Transverse colon (tissue), 4 donors: ENCODE results near the gene UNC5A. TPM values are rescaled to one million over a fixed set of nuclear protein-coding genes. Genes with fewer than 3 reads are reported as not detected.

Experiments used
- DNase-seq: peaks from one replicate; pipeline ENCODE4 v3.0.0-alpha.2; 2019
- H3K27ac ChIP-seq, 4 donors: fragments of 200-600 bp; sonication (generic); 2 replicates each; pipeline ENCODE4 v1.5.1; 2016 to 2018; ENCODE audit warnings: inconsistent platforms in 4 of 4
- H3K27me3 ChIP-seq: fragments of 200-600 bp; sonication (generic); 2 replicates; pipeline ENCODE4 v1.5.1; 2017; ENCODE audit warnings: inconsistent platforms
- H3K36me3 ChIP-seq, 4 donors: fragments of 200-600 bp; sonication (generic); 2 replicates each; pipeline ENCODE4 v1.5.1; 2017 to 2019; ENCODE audit warnings: inconsistent platforms in 4 of 4
- H3K4me1 ChIP-seq, 4 donors: fragments of 200-600 bp; sonication (generic); 2 replicates each; pipeline ENCODE4 v1.5.1; 2017 to 2020; ENCODE audit warnings: inconsistent platforms in 4 of 4
- H3K4me3 ChIP-seq, 4 donors: fragments of 200-600 bp; sonication (generic); 1 replicate in 1 of 4; 2 replicates in 3 of 4; pipeline versions ENCODE4 v1.5.1 to v1.6.1; 2017 to 2019; ENCODE audit warnings: inconsistent platforms in 4 of 4
- H3K9me3 ChIP-seq, 2 donors: fragments of 200-600 bp; sonication (generic); 2 replicates each; pipeline ENCODE4 v1.5.1; 2017 to 2019; ENCODE audit warnings: inconsistent platforms in 2 of 2
- CTCF ChIP-seq, 5 experiments: fragments of 200-600 bp in 3 of 5; fragments of 450-650 bp in 2 of 5; sonication (generic) in 3 of 5; IDR thresholded peaks; 1 replicate in 2 of 5; 2 replicates in 3 of 5; pipeline ENCODE4 v1.5.1; 2016 to 2017; ENCODE audit warnings: antibody characterized with exemption in 5 of 5, inconsistent platforms in 3 of 5, mild to moderate bottlenecking in 2 of 5, moderate library complexity in 1 of 5
- EP300 ChIP-seq: sonication (generic); formaldehyde crosslinking; IDR thresholded peaks from one replicate; pipeline ENCODE4 v1.6.1; 2017; ENCODE audit warnings: antibody characterized with exemption, low read depth
- POLR2A ChIP-seq: fragments of 450-650 bp; IDR thresholded peaks from one replicate; pipeline ENCODE4 v1.6.1; 2016; ENCODE audit warnings: antibody characterized with exemption, mild to moderate bottlenecking, moderate library complexity
- POLR2AphosphoS5 ChIP-seq, 3 donors: sonication (generic); formaldehyde crosslinking; IDR thresholded peaks; one replicate each; pipeline ENCODE4 v1.6.1; 2016; ENCODE audit warnings: antibody characterized with exemption in 3 of 3
- WGBS, 2 donors: methylation state at CpG; one replicate each; pipeline ENCODE4 v1.1.5; 2018; ENCODE audit warnings: low coverage in 1 of 2; 5-methylcytosine and 5-hydroxymethylcytosine counted together
- in situ Hi-C, 4 donors: fragments of 200-750 bp; cut with MboI; loops; one replicate each; pipeline versions ENCODE4 v1.15.0 to v1.15.1; 2017; ENCODE audit warnings: low sequenced_read_pairs in 3 of 4, low pct_ligation_motif_present in 1 of 4, low pct_unique_long_range_greater_than_20kb in 1 of 4
- intact Hi-C: fragments of 100-400 bp; cut with DNase I; formaldehyde crosslinking; loops from one replicate; pipeline ENCODE4 v1.15.1; 2023; ENCODE audit warnings: low total_unique reads
- total RNA-seq, 4 donors: library from RNA; depleted of rRNA; stranded (reverse); fragments of >200 nt; gene quantifications; one replicate each; pipeline ENCODE4 v1.1.0, GENCODE V29; 2016

UNC5A gene
- total RNA-seq, 4 donors from 2014 or later = 0.32 TPM; not detected in 3

- no peaks in the 10 kb centered on the region for H3K9me3 ChIP-seq
- no peaks in the 10 kb centered on the region for H3K27me3 ChIP-seq
- H3K27ac ChIP-seq = no peak overlapping the region
- DNase-seq = no peak
- intact Hi-C loops = no loop called here
- no peak overlapping the region for H3K4me3 ChIP-seq
- WGBS, 2 donors = 94 to 100% methylated on average over 3 to 4 of the region's 4 CpGs
- no peak for TF ChIP-seq EP300
- TF ChIP-seq POLR2A = no peak
- TF ChIP-seq POLR2AphosphoS5 (IDR thresholded peaks at IDR 0.05) = no peak
- no peak for TF ChIP-seq CTCF (IDR thresholded peaks at IDR 0.05)
- H3K4me1 ChIP-seq = no peaks in the 10 kb centered on the region
- H3K36me3 ChIP-seq = peaks cover 0 to 14% (median 6%) of the 10 kb centered on the region in 4 donors
- in situ Hi-C loops = loop anchor here in 1 of 4 donors (25.0 kb wide), 1 partner anchor 238 kb away; no protein-coding TSS in a partner anchor
Observed at GRCh38 chr5:176899946-176900779, 89.8 kb downstream of the UNC5A start.

- no peaks in the 10 kb centered on the region for H3K9me3 ChIP-seq
- no peak for TF ChIP-seq POLR2AphosphoS5 (IDR thresholded peaks at IDR 0.05)
- TF ChIP-seq CTCF (IDR thresholded peaks at IDR 0.05) = no peak
- no peak for TF ChIP-seq EP300
- TF ChIP-seq POLR2A = no peak
- 69 to 83% methylated on average over 3 to 7 of the region's 7 CpGs for WGBS, 2 donors
- peaks cover 0 to 21% (median 9%) of the 10 kb centered on the region in 4 donors for H3K36me3 ChIP-seq
- no peak overlapping the region for H3K27ac ChIP-seq
- intact Hi-C loops = no loop called here
- no peaks in the 10 kb centered on the region for H3K27me3 ChIP-seq
- H3K4me1 ChIP-seq = no peaks in the 10 kb centered on the region
- no peak for DNase-seq
- no peak overlapping the region for H3K4me3 ChIP-seq
- in situ Hi-C loops = loop anchor here in 1 of 4 donors (25.0 kb wide), 1 partner anchor 238 kb away; no protein-coding TSS in a partner anchor
Observed at GRCh38 chr5:176900780-176901204, 90.4 kb downstream of the UNC5A start.

- Histone ChIP-seq H3K9me3 (no peaks in the 10 kb centered on the region), H3K27ac (no peak overlapping the region), H3K27me3 (no peaks in the 10 kb centered on the region), H3K4me1 (no peaks in the 10 kb centered on the region), H3K36me3 (peaks cover 0 to 27% (median 13%) of the 10 kb centered on the region in 4 donors), H3K4me3 (no peak overlapping the region)
- TF ChIP-seq POLR2AphosphoS5 (IDR thresholded peaks at IDR 0.05) (no peak), EP300 (no peak), CTCF (IDR thresholded peaks at IDR 0.05) (no peak), POLR2A (no peak)
- no peak for DNase-seq
- in situ Hi-C loops = loop anchor here in 1 of 4 donors (25.0 kb wide), 1 partner anchor 239 kb away; no protein-coding TSS in a partner anchor
- 71 to 88% methylated on average over 1 to 12 of the region's 12 CpGs for whole genome bisulfite sequencing, 2 donors
- intact Hi-C loops = no loop called here
Observed at GRCh38 chr5:176901260-176902101, 91.1 kb downstream of the UNC5A start.
